ENCODE data around the gene ANKRD1.

Gene ANKRD1

GRCh38 chr10:90930070-90930837 is 9.4 kb upstream of the ANKRD1 start:
- TF ChIP-seq CTCF (IDR thresholded peaks at IDR 0.05; ENCODE audit: borderline replicate concordance, extremely low read depth, low read length, poor library complexity, severe bottlenecking) (no peak), EZH2 (IDR thresholded peaks at IDR 0.05; ENCODE audit: borderline replicate concordance, low read depth, low read length, severe bottlenecking) (no peak)

GRCh38 chr10:90929179-90929578 is 8.3 kb upstream of the ANKRD1 start:
- H3K4me3 ChIP-seq (ENCODE audit: low read depth in 1 of 2, low read length in 2 of 2): no peak overlapping the region
- no peak overlapping the region for H3K4me2 ChIP-seq (ENCODE audit: insufficient read depth, low read length)
- TF ChIP-seq CTCF (IDR thresholded peaks at IDR 0.05; ENCODE audit: borderline replicate concordance, extremely low read depth, low read length, poor library complexity, severe bottlenecking) (no peak), EZH2 (IDR thresholded peaks at IDR 0.05; ENCODE audit: borderline replicate concordance, low read depth, low read length, severe bottlenecking) (no peak)
- DNase-seq (no peak), ATAC-seq (ENCODE audit: insufficient read depth, low read depth) (no peak)
- no peaks in the 10 kb centered on the region for H3K79me2 ChIP-seq (ENCODE audit: insufficient read depth, low read length)
- H3K27ac ChIP-seq (ENCODE audit: low read length): peak overlapping the region; percentile 87
- no peaks in the 10 kb centered on the region for H4K20me1 ChIP-seq (ENCODE audit: insufficient read depth, low read length)
- no peaks in the 10 kb centered on the region for H3K36me3 ChIP-seq (ENCODE audit: insufficient read depth, low read length)
- H2AFZ ChIP-seq (ENCODE audit: low read depth, low read length): no peak overlapping the region
- no peaks in the 10 kb centered on the region for H3K27me3 ChIP-seq (ENCODE audit: insufficient read depth, low read length, poor library complexity)
- H3K4me1 ChIP-seq (ENCODE audit: insufficient read depth, low read length): peaks cover 67% of the 10 kb centered on the region
- H3K9ac ChIP-seq (ENCODE audit: low read depth, low read length): no peak overlapping the region
- no peaks in the 10 kb centered on the region for H3K9me3 ChIP-seq (ENCODE audit: insufficient read depth, low read length, severe bottlenecking)

More at GRCh38 chr10:90930070-90930837, 9.4 kb upstream of the ANKRD1 start:
- Histone ChIP-seq H4K20me1 (ENCODE audit: insufficient read depth, low read length) (no peaks in the 10 kb centered on the region), H3K79me2 (ENCODE audit: insufficient read depth, low read length) (no peaks in the 10 kb centered on the region), H3K36me3 (ENCODE audit: insufficient read depth, low read length) (no peaks in the 10 kb centered on the region), H3K27ac (ENCODE audit: low read length) (peak overlapping the region; percentile 87), H2AFZ (ENCODE audit: low read depth, low read length) (peak overlapping the region; percentile 55), H3K9me3 (ENCODE audit: insufficient read depth, low read length, severe bottlenecking) (no peaks in the 10 kb centered on the region), H3K27me3 (ENCODE audit: insufficient read depth, low read length, poor library complexity) (no peaks in the 10 kb centered on the region), H3K4me3 (ENCODE audit: low read depth in 1 of 2, low read length in 2 of 2) (no peak overlapping the region), H3K9ac (ENCODE audit: low read depth, low read length) (peak overlapping the region; percentile 44), H3K4me1 (ENCODE audit: insufficient read depth, low read length) (peaks cover 70% of the 10 kb centered on the region), H3K4me2 (ENCODE audit: insufficient read depth, low read length) (peak overlapping the region; percentile 3)
- no peak for DNase-seq
- ATAC-seq (ENCODE audit: insufficient read depth, low read depth): peak; percentile 57; the same call in 2 of the 3 replicates

GRCh38 chr10:90927293-90927692 is 6.4 kb upstream of the ANKRD1 start:
- Histone ChIP-seq H3K27me3 (ENCODE audit: insufficient read depth, low read length, poor library complexity) (no peaks in the 10 kb centered on the region), H3K9ac (ENCODE audit: low read depth, low read length) (no peak overlapping the region), H3K36me3 (ENCODE audit: insufficient read depth, low read length) (no peaks in the 10 kb centered on the region), H3K4me3 (ENCODE audit: low read depth in 1 of 2, low read length in 2 of 2) (no peak overlapping the region), H3K4me2 (ENCODE audit: insufficient read depth, low read length) (no peak overlapping the region), H4K20me1 (ENCODE audit: insufficient read depth, low read length) (no peaks in the 10 kb centered on the region), H3K4me1 (ENCODE audit: insufficient read depth, low read length) (peaks cover 50% of the 10 kb centered on the region), H3K9me3 (ENCODE audit: insufficient read depth, low read length, severe bottlenecking) (no peaks in the 10 kb centered on the region), H2AFZ (ENCODE audit: low read depth, low read length) (no peak overlapping the region), H3K27ac (ENCODE audit: low read length) (no peak overlapping the region), H3K79me2 (ENCODE audit: insufficient read depth, low read length) (no peaks in the 10 kb centered on the region)
- no peak for TF ChIP-seq CTCF (IDR thresholded peaks at IDR 0.05; ENCODE audit: borderline replicate concordance, extremely low read depth, low read length, poor library complexity, severe bottlenecking)
- no peak for TF ChIP-seq EZH2 (IDR thresholded peaks at IDR 0.05; ENCODE audit: borderline replicate concordance, low read depth, low read length, severe bottlenecking)
- DNase-seq (no peak), ATAC-seq (ENCODE audit: insufficient read depth, low read depth) (no peak)
